Measurements from ENCODE around the gene MBD2.

The MBD2 gene

GRCh38 chr18:54197747-54198411 is 26.6 kb downstream of the MBD2 start:
- no peak for DNase-seq (ENCODE audit: low spot score)

GRCh38 chr18:54193786-54194185 is 30.7 kb downstream of the MBD2 start:
- no peak for DNase-seq (ENCODE audit: low spot score)

GRCh38 chr18:54192900-54193299 is 31.6 kb downstream of the MBD2 start:
- DNase-seq (ENCODE audit: low spot score), result no peak

DNA sequence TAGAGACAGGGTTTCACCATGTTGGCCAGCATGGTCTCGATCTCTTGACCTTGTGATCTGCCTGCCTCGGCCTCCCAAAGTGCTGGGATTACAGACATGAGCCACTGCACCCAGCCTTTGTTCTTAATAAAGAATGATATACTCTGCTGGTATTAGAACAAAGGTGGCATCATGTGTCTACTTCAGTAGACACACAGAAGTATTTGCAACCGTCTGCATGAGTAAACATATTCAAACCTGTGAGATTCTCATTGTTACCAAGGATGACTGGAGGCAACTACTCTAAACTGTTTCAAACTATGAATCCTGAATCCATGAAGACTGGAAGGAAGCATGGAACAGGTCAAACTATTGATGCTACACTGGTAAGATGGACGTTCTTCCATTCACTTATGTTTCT is 32.1 kb downstream of the MBD2 start:
- DNase-seq (ENCODE audit: low spot score), result no peak

GRCh38 chr18:54191352-54191751 is 33.1 kb downstream of the MBD2 start:
- DNase-seq (ENCODE audit: low spot score), result no peak

- no peak for DNase-seq (ENCODE audit: low spot score)
Observed at GRCh38 chr18:54187372-54187771, 37.1 kb downstream of the MBD2 start.

DNA sequence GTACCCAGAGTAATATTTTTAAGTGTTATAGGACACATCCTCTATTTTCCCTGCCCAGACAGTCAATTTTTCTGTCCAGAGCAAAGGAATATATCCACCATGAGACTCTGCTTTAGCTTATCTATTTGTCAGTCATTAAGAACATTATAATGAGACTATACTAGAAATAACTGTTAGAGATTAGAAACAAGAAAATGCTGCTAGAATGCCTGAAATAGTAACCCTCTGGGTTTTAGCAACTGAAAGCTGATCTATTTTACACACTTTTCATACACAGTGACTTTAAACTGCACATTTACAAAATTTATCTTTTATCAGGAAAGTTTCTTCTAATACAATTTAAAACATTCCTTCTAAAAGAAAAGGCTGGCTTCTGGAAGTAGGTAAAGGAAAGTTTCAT is 39.6 kb downstream of the MBD2 start:
- DNase-seq (ENCODE audit: low spot score), result no peak

GRCh38 chr18:54183390-54183789 is 41.1 kb downstream of the MBD2 start:
- no peak for DNase-seq (ENCODE audit: low spot score)

DNA sequence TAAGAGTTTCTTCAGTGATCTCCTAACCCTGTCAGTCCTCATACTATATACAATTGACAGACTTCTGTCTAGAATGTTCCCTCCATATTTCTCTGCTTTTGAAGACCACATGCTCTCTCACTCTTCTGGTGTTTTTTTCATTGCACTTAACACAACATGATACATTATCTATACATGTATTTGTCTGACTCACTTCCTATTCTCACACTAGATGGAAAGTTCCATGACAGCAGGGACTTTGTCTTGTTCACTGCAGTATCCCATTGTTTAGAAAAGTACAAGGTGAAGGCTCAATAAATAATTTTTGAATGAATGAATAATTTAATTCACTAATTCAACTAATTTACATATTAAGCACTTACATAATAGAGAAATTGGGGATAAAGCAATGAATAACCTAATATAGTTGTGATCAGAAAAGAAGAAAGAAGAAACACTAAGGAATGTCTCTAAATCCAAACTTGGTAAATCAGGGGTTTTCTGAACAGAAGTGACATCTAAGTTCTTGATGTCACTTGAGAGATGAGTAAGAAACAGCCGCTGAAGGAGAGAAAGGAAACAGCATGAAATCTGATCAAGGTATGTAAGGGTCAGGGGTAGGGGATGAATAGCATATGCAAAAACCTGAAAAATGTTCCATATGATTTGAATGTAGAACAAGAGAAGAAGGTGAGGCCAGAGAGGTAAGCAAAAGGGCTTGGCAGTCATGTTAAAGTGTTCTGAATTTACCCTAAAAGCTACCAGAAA is 42.4 kb downstream of the MBD2 start:
- no peak for DNase-seq (ENCODE audit: low spot score)

DNA sequence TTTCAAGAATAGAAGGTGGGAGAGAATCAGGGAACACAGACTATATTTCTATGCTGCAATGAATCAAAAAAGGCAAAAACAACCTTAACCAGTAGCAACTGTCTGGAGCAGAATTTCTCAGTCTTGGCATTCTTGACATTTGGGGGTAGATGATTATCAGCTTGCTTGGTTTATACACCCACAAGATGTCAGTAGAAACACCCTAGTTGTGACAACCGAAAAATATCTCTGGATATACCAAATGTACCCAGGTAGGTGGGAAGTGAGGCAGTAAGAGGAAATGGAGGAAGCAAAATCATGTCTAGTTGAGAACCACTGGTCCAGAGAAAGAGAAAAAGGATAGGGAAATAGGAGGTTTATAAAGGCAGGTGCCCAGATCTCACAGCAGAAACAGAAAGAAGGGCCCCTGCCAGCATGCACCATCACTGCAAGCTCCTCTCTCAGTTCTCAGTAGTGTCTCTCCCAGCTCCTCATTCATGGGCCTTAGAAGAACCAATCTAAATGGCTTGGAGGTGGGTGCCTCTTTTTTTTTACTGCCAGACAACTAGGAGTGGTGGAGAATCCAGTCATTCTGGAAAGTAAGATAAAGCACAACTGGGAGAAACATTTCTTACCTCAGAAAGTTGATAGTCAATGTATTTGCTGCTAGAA is 50.4 kb downstream of the MBD2 start:
- DNase-seq (ENCODE audit: low spot score), result no peak

DNA sequence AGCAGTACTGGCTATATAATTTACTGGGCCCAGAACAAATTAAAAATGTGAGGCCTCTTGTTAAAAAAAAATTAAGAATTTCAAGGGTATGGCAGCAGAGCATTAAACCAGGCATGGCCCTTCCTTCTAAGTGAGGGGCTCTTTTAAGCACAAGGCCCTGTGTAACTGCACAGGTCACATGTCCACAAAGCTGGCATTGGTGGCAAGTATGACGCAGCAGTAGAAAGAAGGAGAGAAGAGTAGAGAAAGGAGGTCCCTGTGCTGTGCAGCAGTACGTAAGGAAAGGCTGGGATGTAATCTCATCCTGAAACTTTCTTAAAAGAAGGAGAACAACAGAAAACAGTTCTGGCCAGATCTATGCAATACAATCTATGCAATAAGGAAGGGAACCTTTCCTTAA is 51.2 kb downstream of the MBD2 start:
- no peak for DNase-seq (ENCODE audit: low spot score)

- no peak for DNase-seq (ENCODE audit: low spot score)
Observed at GRCh38 chr18:54169431-54170403, 54.8 kb downstream of the MBD2 start.

DNA sequence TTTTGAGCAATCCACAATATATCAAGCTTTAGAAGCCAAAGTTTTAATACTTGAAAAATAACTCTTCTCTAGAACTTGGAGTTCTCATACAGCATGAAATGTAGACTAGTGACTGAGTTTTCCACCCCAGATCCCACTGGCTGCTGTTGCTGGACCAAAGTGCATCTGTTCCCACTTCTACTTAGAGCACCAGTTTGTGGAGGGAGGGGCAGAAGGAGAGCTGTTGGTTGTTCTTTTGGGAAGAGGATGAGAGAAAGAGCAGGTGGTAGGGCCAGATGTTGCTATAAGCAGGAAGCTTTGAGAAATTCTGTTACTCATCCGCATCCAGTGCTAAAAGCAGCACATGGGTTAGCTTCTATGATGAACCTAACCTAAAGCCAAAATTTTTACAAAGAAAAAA is 59.0 kb downstream of the MBD2 start:
- DNase-seq (ENCODE audit: low spot score), result no peak

- no peak for DNase-seq (ENCODE audit: low spot score)
Observed at GRCh38 chr18:54163453-54163852, 61.0 kb downstream of the MBD2 start.

DNA sequence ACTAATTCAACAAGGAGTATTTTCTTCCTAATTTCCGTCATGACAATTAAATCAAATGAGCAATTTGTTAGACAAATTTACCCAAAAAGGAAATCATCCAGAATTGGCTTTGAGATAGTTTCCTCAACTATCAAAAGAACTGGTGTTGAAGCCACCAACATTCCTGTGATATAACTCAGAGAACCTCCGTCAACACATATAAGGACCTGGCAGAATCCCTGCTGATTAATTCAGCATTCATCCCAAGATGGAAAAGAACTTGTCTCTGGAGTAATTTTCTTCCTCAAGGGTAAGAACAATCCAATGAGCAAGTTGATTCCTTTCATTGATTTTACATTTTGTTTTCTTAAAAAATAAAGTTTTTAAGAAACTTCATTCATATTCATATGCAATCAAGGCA is 62.0 kb downstream of the MBD2 start:
- DNase-seq (ENCODE audit: low spot score), result no peak

DNA sequence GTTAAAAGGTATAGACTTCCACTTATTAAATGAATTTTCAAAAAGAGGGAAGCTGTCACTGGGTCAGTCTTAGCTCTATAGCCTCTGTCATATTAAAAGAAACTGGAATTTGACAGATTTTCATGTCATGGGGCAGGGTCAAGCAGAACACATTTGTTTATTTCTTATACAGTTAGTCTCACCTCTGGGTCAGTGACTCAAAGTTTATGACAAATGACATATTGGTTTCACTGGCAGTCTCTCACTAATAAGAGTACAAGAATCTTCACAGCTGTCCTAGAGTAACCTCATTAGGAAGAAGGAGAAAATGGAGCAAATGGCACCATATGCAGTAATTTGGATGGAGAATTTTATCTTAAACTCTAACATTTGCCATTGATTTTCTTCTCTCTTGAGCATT is 63.2 kb downstream of the MBD2 start:
- no peak for DNase-seq (ENCODE audit: low spot score)

DNA sequence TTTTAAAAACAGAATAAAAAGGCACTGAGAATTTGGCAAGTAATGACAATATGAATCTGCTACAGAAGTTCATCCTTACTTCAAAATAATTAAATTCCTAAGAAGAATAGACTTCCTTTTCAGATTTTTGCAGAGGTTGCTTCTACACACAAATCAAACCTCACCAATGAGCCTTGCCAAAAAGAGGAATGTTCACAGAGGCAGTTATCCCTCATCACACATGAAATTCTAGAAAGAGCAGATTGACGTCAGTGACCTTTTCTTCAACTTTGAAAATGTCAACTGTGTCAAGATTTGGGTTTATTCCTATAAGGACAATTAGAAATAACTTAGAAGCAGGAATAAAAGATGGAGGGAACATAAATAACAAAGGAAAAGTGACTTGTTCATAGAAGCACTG is 64.6 kb downstream of the MBD2 start:
- DNase-seq (ENCODE audit: low spot score), result no peak

- no peak for DNase-seq (ENCODE audit: low spot score)
Observed at GRCh38 chr18:54157646-54158385, 66.7 kb downstream of the MBD2 start.

GRCh38 chr18:54155412-54155811 is 69.1 kb downstream of the MBD2 start:
- DNase-seq (ENCODE audit: low spot score), result no peak

DNA sequence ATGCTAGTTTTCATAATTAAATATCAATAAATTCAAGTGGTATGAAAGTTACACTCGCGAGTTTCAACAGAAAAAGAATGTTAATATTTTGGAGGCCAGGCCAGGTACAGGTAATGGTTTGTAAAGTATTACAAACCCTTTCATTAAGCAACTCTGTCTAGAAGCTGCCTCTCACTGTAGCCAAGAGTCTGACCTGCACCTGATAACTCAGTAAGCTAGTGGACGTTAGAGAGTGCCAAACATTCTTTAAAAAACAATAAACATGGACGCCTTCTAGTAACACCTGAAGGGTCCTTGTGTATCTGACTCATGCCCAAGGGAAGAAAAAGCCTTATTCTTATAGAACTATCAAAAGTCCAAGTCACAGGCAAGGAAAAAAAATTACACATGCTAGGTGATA is 70.2 kb downstream of the MBD2 start:
- no peak for DNase-seq (ENCODE audit: low spot score)

GRCh38 chr18:54151376-54151775 is 73.1 kb downstream of the MBD2 start:
- DNase-seq (ENCODE audit: low spot score), result no peak

GRCh38 chr18:54150226-54150625 is 74.2 kb downstream of the MBD2 start:
- DNase-seq (ENCODE audit: low spot score), result no peak

Measured in LoVo (cell line).